ENCODE results near the gene AFM. TPM values are rescaled to one million over a fixed set of nuclear protein-coding genes. Genes with fewer than 3 reads are reported as not detected.

Gene AFM
- total RNA-seq, 1 donor from 2014 or later, result 2.9 TPM

GRCh38 chr4:73508651-73509050 lies 27.1 kb downstream of the AFM start:
- Mint-ChIP-seq H3K4me3 (no peak overlapping the region), H3K27ac (no peak overlapping the region), H3K36me3 (no peaks in the 10 kb centered on the region), H3K9me3 (no peaks in the 10 kb centered on the region), H3K27me3 (no peaks in the 10 kb centered on the region), H3K4me1 (ENCODE audit: unreplicated experiment) (no peaks in the 10 kb centered on the region)
- no peak for DNase-seq (ENCODE audit: extremely low spot score, unreplicated experiment)
- TF ChIP-seq CTCF (conservative IDR thresholded peaks at IDR 0.05), result no peak

- Mint-ChIP-seq H3K36me3 (no peaks in the 10 kb centered on the region), H3K27ac (no peak overlapping the region), H3K4me1 (ENCODE audit: unreplicated experiment) (no peaks in the 10 kb centered on the region), H3K27me3 (peaks cover 5% of the 10 kb centered on the region), H3K9me3 (no peaks in the 10 kb centered on the region), H3K4me3 (no peak overlapping the region)
- DNase-seq (ENCODE audit: extremely low spot score, unreplicated experiment), result no peak
- no peak for TF ChIP-seq CTCF (conservative IDR thresholded peaks at IDR 0.05)
Observed at GRCh38 chr4:73518340-73518739, 36.8 kb downstream of the AFM start.

GRCh38 chr4:73520821-73521220 lies 39.3 kb downstream of the AFM start:
- Mint-ChIP-seq H3K27me3 (no peaks in the 10 kb centered on the region), H3K27ac (no peak overlapping the region), H3K4me1 (ENCODE audit: unreplicated experiment) (no peaks in the 10 kb centered on the region), H3K4me3 (no peak overlapping the region), H3K36me3 (no peaks in the 10 kb centered on the region), H3K9me3 (no peaks in the 10 kb centered on the region)
- TF ChIP-seq CTCF (conservative IDR thresholded peaks at IDR 0.05), result no peak
- DNase-seq (ENCODE audit: extremely low spot score, unreplicated experiment), result no peak

- Mint-ChIP-seq H3K4me3 (no peak overlapping the region), H3K36me3 (no peaks in the 10 kb centered on the region), H3K4me1 (ENCODE audit: unreplicated experiment) (no peaks in the 10 kb centered on the region), H3K27ac (no peak overlapping the region), H3K27me3 (no peaks in the 10 kb centered on the region), H3K9me3 (no peaks in the 10 kb centered on the region)
- no peak for TF ChIP-seq CTCF (conservative IDR thresholded peaks at IDR 0.05)
- no peak for DNase-seq (ENCODE audit: extremely low spot score, unreplicated experiment)
Observed at GRCh38 chr4:73523126-73523525, 41.6 kb downstream of the AFM start.

GRCh38 chr4:73525611-73526010 lies 44.1 kb downstream of the AFM start:
- DNase-seq (ENCODE audit: extremely low spot score, unreplicated experiment), result no peak
- H3K4me3 Mint-ChIP-seq, result no peak overlapping the region
- H3K4me1 Mint-ChIP-seq (ENCODE audit: unreplicated experiment), result no peaks in the 10 kb centered on the region
- TF ChIP-seq CTCF (conservative IDR thresholded peaks at IDR 0.05), result no peak
- H3K27me3 Mint-ChIP-seq, result no peaks in the 10 kb centered on the region
- no peaks in the 10 kb centered on the region for H3K9me3 Mint-ChIP-seq
- no peak overlapping the region for H3K27ac Mint-ChIP-seq
- no peaks in the 10 kb centered on the region for H3K36me3 Mint-ChIP-seq

- no peak for TF ChIP-seq CTCF (conservative IDR thresholded peaks at IDR 0.05)
- H3K4me1 Mint-ChIP-seq (ENCODE audit: unreplicated experiment), result no peaks in the 10 kb centered on the region
- H3K9me3 Mint-ChIP-seq, result no peaks in the 10 kb centered on the region
- no peaks in the 10 kb centered on the region for H3K27me3 Mint-ChIP-seq
- no peak overlapping the region for H3K4me3 Mint-ChIP-seq
- no peaks in the 10 kb centered on the region for H3K36me3 Mint-ChIP-seq
- no peak for DNase-seq (ENCODE audit: extremely low spot score, unreplicated experiment)
- no peak overlapping the region for H3K27ac Mint-ChIP-seq
Observed at GRCh38 chr4:73527196-73527595, 45.7 kb downstream of the AFM start.

Measured in type B pancreatic cell (in vitro differentiated cells).